GM13976 (cell line): ENCODE data around the gene RSPH10B.
A peak's percentile ranks its signal among the peaks of the same experiment; 100 is the strongest.
"Not testable (repeated sequence)": the region's sequence is repeated elsewhere in the genome, so short reads cannot be mapped to it uniquely, and the experiment has no call there.

ENCODE experiments used
- DNase-seq: peaks from one replicate; pipeline ENCODE4 v3.0.0; 2012; ENCODE audit warnings: low spot score
- CTCF ChIP-seq: IDR thresholded peaks from 2 replicates; pipeline ENCODE4 v1.5.1; 2012; ENCODE audit warnings: borderline replicate concordance, mild to moderate bottlenecking; ENCODE audit not compliant: insufficient read depth; ENCODE audit errors: extremely low read depth, missing control alignments, control extremely low read depth
- in situ Hi-C: fragments of 300-500 bp; cut with MboI; formaldehyde crosslinking; loops from one replicate; pipeline ENCODE4 v1.12.0; 2022; ENCODE audit warnings: low sequenced_read_pairs, mixed read lengths, inconsistent platforms; ENCODE audit not compliant: unreplicated experiment

Gene RSPH10B

DNA sequence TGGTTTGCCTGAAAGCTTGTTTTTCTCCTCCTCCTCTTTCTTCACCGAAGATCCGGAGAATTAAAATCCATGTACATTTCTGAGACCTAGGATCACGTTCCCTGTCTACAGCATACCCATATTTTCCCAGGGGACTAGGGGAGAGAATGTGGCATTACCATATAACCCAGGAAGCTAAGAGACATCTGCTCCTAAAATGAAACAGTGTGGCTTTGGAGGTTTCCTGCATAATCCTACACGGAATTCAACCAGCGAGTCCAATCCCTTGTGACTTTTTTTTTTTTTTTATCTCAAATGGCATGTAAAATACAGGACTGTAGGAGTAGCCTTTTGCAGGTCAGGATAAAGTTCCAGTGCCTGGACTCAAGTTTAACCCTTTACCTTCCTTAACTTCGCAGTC lies 61.7 kb downstream of the RSPH10B start:
- in situ Hi-C loops: loop anchor here (25.0 kb wide), 1 partner anchor 903 kb away; no protein-coding TSS in a partner anchor

GRCh38 chr7:5904726-5905125 lies 65.8 kb downstream of the RSPH10B start:
- not testable (repeated sequence) for DNase-seq
- in situ Hi-C loops: loop anchor here (25.0 kb wide), 1 partner anchor 908 kb away; no protein-coding TSS in a partner anchor

More for the DNA sequence above, 61.7 kb downstream of the RSPH10B start:
- DNase-seq: not testable (repeated sequence)

DNA sequence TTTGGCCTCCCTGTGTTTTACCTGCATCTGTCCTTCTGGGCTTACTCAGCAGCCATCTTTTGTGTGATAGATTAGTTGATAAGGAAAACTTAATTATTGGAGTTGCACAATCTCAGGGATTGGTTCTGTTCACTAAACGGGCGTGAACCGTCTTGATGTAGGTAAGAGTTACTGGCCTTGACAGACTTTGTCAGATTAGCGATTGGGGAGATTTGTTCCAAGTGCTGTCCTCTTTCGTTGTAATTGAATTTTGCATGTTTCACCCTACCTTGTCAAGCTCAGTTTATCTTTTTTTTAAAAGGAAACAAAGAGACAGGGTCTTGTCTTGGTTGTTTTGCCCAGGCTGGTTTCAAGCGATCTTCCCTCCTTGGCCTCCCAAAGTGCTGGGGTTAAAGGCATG lies 67.5 kb downstream of the RSPH10B start:
- not testable (repeated sequence) for DNase-seq
- in situ Hi-C loops: loop anchor here (25.0 kb wide), 1 partner anchor 909 kb away; no protein-coding TSS in a partner anchor

DNA sequence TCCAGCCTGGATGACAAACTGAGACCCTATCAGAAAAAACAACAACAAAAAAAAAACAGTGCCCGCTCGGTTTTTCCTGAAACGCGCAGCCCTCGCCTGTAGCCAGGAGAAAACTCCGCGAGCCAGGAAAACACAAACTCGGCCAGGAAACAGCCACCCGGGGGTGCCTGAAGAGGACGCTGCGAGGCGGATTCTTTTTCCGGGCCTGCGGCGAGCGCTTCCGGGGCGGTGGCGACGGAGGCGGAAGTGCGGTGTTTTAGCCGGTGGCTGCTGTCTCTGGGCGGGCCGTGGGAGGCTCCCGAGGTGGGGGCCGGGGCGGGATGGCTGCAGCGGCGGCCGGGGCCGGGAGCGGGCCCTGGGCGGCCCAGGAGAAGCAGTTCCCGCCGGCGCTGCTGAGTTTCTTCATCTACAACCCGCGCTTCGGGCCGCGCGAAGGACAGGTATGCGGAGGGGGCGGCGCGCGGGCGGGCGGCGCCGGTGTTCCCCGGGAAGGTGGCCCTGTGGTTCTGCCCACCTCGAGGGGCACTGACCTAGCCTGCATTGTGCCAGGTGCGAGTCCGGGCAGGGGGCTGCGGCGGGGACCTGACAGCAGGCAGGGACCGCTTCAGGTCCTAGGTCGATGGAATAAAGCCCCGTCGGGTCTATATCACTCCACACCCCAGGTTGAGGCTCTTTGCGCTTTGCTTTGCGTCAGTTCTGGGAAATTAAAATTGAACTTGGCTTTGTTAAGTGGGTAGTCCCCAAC lies 71.8 kb downstream of the RSPH10B start, which contains the start of gene CCZ1:
TSS of gene CCZ1 (plus strand) at position 254 of the 745 bp plus-strand sequence. CDS start at position 321, 67 bp downstream.
- TF ChIP-seq CTCF: peak; percentile 46
- in situ Hi-C loops, DNase-seq: not testable (repeated sequence)

DNA sequence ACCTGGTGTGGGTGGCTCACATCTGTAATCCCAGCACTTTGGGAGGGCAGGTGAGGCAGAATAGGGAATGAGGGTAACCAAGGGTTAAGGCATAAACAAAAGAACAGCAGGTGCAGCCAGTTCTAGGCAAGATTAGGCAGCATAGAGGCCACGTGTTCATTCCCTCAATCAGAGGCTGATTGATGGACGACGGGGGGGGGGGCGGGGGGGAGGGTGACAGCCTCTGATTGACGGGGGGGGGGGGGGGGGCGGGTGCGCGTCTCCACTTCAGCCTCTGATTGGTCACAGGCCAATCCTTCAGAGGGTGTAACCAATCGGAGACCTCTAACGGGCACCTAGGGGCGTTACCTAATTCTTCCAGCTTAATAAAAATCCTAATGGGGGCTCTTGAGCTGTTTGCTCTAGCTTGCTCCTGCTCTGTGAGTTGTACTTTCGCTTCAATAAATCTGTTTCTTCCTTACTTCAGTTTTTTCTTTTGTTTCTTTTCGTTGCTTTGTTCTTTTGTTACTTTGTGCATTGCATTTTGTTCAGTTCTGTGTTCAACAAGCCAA lies 73.0 kb downstream of the RSPH10B start:
- DNase-seq, in situ Hi-C loops: not testable (repeated sequence)

- in situ Hi-C loops: no loop called here
- DNase-seq: no peak
- no peak for TF ChIP-seq CTCF
Measured at GRCh38 chr7:5892498-5892897, 78.0 kb downstream of the RSPH10B start.

- in situ Hi-C loops, DNase-seq: not testable (repeated sequence)
Measured at GRCh38 chr7:5890244-5890643, 80.2 kb downstream of the RSPH10B start.

- DNase-seq, in situ Hi-C loops: not testable (repeated sequence)
Measured at GRCh38 chr7:5888021-5888420, 82.5 kb downstream of the RSPH10B start.

DNA sequence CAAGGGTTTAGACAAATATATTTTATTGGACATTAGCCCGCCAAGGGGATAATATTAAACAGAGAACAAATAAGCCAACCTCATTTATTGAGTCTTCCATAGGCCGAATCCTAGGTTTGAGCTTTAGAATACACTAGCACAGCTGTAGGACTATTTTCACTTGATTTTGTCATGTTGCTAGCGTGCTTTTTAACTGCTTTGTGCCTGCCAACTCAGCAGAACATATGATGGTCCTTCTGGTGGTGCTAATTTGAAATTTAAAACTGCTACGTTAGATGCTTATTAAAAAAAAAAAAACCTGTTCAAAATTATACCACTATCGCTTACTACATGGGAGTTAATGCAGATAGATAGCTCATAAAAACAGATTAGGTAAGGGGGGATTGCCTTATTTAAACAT lies 86.1 kb downstream of the RSPH10B start:
- DNase-seq, in situ Hi-C loops: not testable (repeated sequence)

- DNase-seq, in situ Hi-C loops: not testable (repeated sequence)
Measured at GRCh38 chr7:5880106-5880505, 90.4 kb downstream of the RSPH10B start.

- in situ Hi-C loops, DNase-seq: not testable (repeated sequence)
Measured at GRCh38 chr7:5879591-5879990, 90.9 kb downstream of the RSPH10B start.
